Hepatocyte (in vitro differentiated cells): ENCODE measurements around the gene MED15.

Experiments used
- EZH2 ChIP-seq: fragments of 200-600 bp; sonication (generic); IDR thresholded peaks from 2 replicates; pipeline ENCODE4 v1.6.1; 2016; ENCODE audit warnings: antibody characterized with exemption, mild to moderate bottlenecking, borderline replicate concordance
- EZH2phosphoT487 ChIP-seq: fragments of 200-600 bp; sonication (generic); IDR thresholded peaks from one replicate; pipeline ENCODE4 v1.6.1; 2018; ENCODE audit warnings: antibody characterized with exemption, mild to moderate bottlenecking, low read depth, moderate library complexity; ENCODE audit not compliant: unreplicated experiment, severe bottlenecking
- TF ChIP-seq, protein P1 (sequence below): fragments of 200-600 bp; sonication (generic); IDR thresholded peaks from 2 replicates; pipeline ENCODE4 v1.5.1; 2016; ENCODE audit warnings: antibody characterized with exemption, mild to moderate bottlenecking; ENCODE audit not compliant: poor library complexity

DNA sequence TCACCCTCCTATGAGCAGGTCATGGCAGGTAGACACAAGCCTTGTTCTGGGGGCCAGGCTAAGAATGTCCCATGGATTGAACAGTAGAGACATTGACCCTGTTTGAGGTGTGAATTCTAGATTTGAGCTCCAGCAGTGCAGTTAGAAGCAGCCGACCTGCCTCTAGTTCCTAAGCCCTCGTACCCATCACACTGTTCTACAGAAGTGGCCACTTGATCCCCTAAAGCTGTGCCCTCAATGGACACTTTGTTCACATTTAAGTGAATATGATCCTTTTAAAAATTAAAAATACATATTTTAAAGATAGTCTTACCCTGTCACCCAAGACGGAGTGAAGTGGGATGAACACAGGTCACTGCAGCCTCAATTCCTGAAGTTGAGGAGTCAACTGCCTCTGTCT lies 122.0 kb downstream of the MED15 start:
- TF ChIP-seq, protein P1, sequence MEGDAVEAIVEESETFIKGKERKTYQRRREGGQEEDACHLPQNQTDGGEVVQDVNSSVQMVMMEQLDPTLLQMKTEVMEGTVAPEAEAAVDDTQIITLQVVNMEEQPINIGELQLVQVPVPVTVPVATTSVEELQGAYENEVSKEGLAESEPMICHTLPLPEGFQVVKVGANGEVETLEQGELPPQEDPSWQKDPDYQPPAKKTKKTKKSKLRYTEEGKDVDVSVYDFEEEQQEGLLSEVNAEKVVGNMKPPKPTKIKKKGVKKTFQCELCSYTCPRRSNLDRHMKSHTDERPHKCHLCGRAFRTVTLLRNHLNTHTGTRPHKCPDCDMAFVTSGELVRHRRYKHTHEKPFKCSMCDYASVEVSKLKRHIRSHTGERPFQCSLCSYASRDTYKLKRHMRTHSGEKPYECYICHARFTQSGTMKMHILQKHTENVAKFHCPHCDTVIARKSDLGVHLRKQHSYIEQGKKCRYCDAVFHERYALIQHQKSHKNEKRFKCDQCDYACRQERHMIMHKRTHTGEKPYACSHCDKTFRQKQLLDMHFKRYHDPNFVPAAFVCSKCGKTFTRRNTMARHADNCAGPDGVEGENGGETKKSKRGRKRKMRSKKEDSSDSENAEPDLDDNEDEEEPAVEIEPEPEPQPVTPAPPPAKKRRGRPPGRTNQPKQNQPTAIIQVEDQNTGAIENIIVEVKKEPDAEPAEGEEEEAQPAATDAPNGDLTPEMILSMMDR, result no peak
- TF ChIP-seq EZH2phosphoT487 (no peak), EZH2 (no peak)
